ENCODE measurements around the gene TEX29.

Gene TEX29

GRCh38 chr13:111322001-111322915, 1.8 kb downstream of the TEX29 start:
- DNase-seq (ENCODE audit: low spot score), result no peak

GRCh38 chr13:111322916-111323331, 2.5 kb downstream of the TEX29 start:
- DNase-seq (ENCODE audit: low spot score), result no peak

GRCh38 chr13:111323549-111323948, 3.1 kb downstream of the TEX29 start:
- DNase-seq (ENCODE audit: low spot score), result no peak

GRCh38 chr13:111323950-111324651, 3.7 kb downstream of the TEX29 start:
- DNase-seq (ENCODE audit: low spot score), result no peak

- no peak for DNase-seq (ENCODE audit: low spot score)
Observed at GRCh38 chr13:111324736-111325135, 4.3 kb downstream of the TEX29 start.

GRCh38 chr13:111325146-111325890, 4.9 kb downstream of the TEX29 start:
- DNase-seq (ENCODE audit: low spot score), result no peak

- no peak for DNase-seq (ENCODE audit: low spot score)
Observed at GRCh38 chr13:111325941-111326620, 5.6 kb downstream of the TEX29 start.

GRCh38 chr13:111326621-111326965, 6.2 kb downstream of the TEX29 start:
- no peak for DNase-seq (ENCODE audit: low spot score)

GRCh38 chr13:111326981-111327642, 6.7 kb downstream of the TEX29 start:
- no peak for DNase-seq (ENCODE audit: low spot score)

GRCh38 chr13:111327730-111328573, 7.5 kb downstream of the TEX29 start:
- DNase-seq (ENCODE audit: low spot score), result no peak

- no peak for DNase-seq (ENCODE audit: low spot score)
Observed at GRCh38 chr13:111328574-111329410, 8.3 kb downstream of the TEX29 start.

- no peak for DNase-seq (ENCODE audit: low spot score)
Observed at GRCh38 chr13:111329641-111330040, 9.2 kb downstream of the TEX29 start.

GRCh38 chr13:111330066-111330610, 9.7 kb downstream of the TEX29 start:
- no peak for DNase-seq (ENCODE audit: low spot score)

- DNase-seq (ENCODE audit: low spot score), result no peak
Observed at GRCh38 chr13:111335298-111335697, 14.9 kb downstream of the TEX29 start.

GRCh38 chr13:111336666-111337065, 16.2 kb downstream of the TEX29 start:
- DNase-seq (ENCODE audit: low spot score), result no peak

- no peak for DNase-seq (ENCODE audit: low spot score)
Observed at GRCh38 chr13:111337206-111337605, 16.8 kb downstream of the TEX29 start.

- DNase-seq (ENCODE audit: low spot score), result no peak
Observed at GRCh38 chr13:111337741-111338140, 17.3 kb downstream of the TEX29 start.

- no peak for DNase-seq (ENCODE audit: low spot score)
Observed at GRCh38 chr13:111338841-111339240, 18.4 kb downstream of the TEX29 start.

All from hematopoietic multipotent progenitor cell treated with erythropoietin and hydrocortisone succinate and interleukin-3 and kit ligand, for 17 days (in vitro differentiated cells).